ENCODE data around the gene LCN10. TPM values are rescaled to one million over a fixed set of nuclear protein-coding genes. Genes with fewer than 3 reads are reported as not detected.

The LCN10 gene
- total and polyA plus RNA-seq, 2 donors (not counting 3 experiments of a cell fraction or from before 2014, with no cell fraction given) = not detected

GRCh38 chr9:136734837-136735496, 7.8 kb downstream of the LCN10 start:
- ChIA-PET POLR2A (no interaction called here), CTCF (no interaction called here)
- FAIRE-seq (no peak), DNase-seq (ENCODE audit: low read depth, low spot score) (no peak)
- no peaks in the 10 kb centered on the region for H3K27me3 ChIP-seq (ENCODE audit: control insufficient read depth in 2 of 2, insufficient read depth in 2 of 2, low read length in 2 of 2)
- H3K9ac ChIP-seq (replicated peaks; ENCODE audit: extremely low read depth, insufficient read depth, low read length) = no peak overlapping the region
- H3K79me2 ChIP-seq (ENCODE audit: control insufficient read depth, insufficient read depth, low read length) = peaks cover 5% of the 10 kb centered on the region
- no peaks in the 10 kb centered on the region for H3K36me3 ChIP-seq (ENCODE audit: control insufficient read depth in 2 of 2, extremely low read depth in 1 of 2, insufficient read depth in 2 of 2, low read length in 2 of 2)
- no peak overlapping the region for H3K27ac ChIP-seq (ENCODE audit: insufficient read depth, low read depth, low read length)
- H3K9me3 ChIP-seq (replicated peaks; ENCODE audit: control insufficient read depth, insufficient read depth, low read length) = no peaks in the 10 kb centered on the region
- peaks cover 2% of the 10 kb centered on the region for H3K4me1 ChIP-seq (ENCODE audit: control insufficient read depth, extremely low read depth, insufficient read depth, low read length)
- dilution Hi-C loops (cut with MboI; ENCODE audit: extremely low pct_ligation_motif_present, low sequenced_read_pairs) = no loop called here
- no peaks in the 10 kb centered on the region for H4K20me1 ChIP-seq (replicated peaks; ENCODE audit: control insufficient read depth, extremely low read depth, insufficient read depth, low read length)
- TF ChIP-seq JUN (IDR thresholded peaks at IDR 0.05; ENCODE audit: borderline replicate concordance, insufficient read depth, insufficient read length, low read depth) (no peak), EZH2 (IDR thresholded peaks at IDR 0.05; ENCODE audit: borderline replicate concordance, low read depth, low read length, severe bottlenecking) (no peak), MYC (IDR thresholded peaks at IDR 0.05; ENCODE audit: low read depth, low read length) (no peak), CTCF (IDR thresholded peaks at IDR 0.05; ENCODE audit: extremely low read depth in 1 of 2, insufficient read depth in 1 of 2, low read depth in 1 of 2, low read length in 2 of 2) (no peak), FOS (IDR thresholded peaks at IDR 0.05; ENCODE audit: borderline replicate concordance, insufficient read depth, low read length) (no peak), GATA2 (IDR thresholded peaks at IDR 0.05; ENCODE audit: insufficient read depth, insufficient read length, low read depth, low read length) (no peak), MAX (IDR thresholded peaks at IDR 0.05; ENCODE audit: insufficient read depth, insufficient read length) (no peak), POLR2A (IDR thresholded peaks at IDR 0.05; ENCODE audit: low read depth, low read length) (no peak), POLR2AphosphoS5 (IDR thresholded peaks at IDR 0.05; ENCODE audit: insufficient read depth, low read depth, low read length) (no peak)
- intact Hi-C loops (cut with micrococcal nuclease) = no loop called here
- BruUV-seq (replicated peaks) = no TSS peak
- no peaks in the 10 kb centered on the region for H3K9me1 ChIP-seq (replicated peaks; ENCODE audit: control insufficient read depth, extremely low read depth, insufficient read depth, low read length)
- H2AFZ ChIP-seq (ENCODE audit: low read depth, low read length) = no peak overlapping the region
- no peak overlapping the region for H3K4me2 ChIP-seq (ENCODE audit: insufficient read depth, low read length)
- no peak overlapping the region for H3K4me3 ChIP-seq (replicated peaks in 1 of 3; ENCODE audit: insufficient read depth in 1 of 3, low read depth in 1 of 3, low read length in 3 of 3)
